ENCODE data around the gene PLXND1.

The PLXND1 gene

DNA sequence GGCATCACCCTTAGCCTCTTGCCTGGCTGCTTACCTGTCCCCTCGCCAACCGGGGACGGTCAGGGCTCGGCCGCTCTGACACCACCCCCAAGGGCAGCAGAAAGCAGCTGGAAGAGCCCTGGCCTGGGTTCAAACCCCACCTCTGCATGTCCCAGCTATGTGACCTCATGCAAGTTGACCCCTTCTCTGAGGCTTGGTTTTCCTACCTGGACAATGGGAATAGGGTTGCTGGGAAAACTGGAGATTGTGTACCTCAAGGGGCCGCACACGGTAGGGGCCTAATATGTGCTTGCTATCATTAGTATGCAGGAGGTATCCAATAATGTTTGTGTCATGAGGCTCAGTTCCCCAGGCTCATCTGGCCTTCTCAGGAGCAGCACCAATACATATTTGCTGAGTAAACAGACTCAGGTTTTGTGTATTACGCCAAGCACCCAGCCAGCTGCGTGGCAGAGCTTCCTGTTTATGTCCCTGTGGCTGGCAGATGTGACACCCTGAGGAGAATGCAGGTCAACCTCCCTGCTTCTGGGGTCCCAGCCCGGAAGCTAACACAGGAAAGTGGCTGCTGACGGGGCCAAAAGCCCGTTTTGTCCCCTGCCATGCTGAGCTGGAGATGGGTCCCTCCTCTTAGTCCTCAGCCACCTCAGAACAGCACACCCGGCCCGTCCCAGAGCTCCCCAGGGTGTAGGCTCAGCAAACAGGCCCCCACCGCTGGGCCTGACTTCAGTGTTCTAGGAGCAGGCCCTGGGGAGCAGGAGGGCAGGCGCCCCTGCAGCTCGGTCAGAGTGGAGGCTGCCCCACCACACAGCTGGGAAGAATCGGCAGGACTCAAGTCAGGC lies 29.7 kb downstream of the PLXND1 start:
- no peak overlapping the region for H3K4me3 ChIP-seq (ENCODE audit: low read depth, low read length)
- TF ChIP-seq, protein P1, sequence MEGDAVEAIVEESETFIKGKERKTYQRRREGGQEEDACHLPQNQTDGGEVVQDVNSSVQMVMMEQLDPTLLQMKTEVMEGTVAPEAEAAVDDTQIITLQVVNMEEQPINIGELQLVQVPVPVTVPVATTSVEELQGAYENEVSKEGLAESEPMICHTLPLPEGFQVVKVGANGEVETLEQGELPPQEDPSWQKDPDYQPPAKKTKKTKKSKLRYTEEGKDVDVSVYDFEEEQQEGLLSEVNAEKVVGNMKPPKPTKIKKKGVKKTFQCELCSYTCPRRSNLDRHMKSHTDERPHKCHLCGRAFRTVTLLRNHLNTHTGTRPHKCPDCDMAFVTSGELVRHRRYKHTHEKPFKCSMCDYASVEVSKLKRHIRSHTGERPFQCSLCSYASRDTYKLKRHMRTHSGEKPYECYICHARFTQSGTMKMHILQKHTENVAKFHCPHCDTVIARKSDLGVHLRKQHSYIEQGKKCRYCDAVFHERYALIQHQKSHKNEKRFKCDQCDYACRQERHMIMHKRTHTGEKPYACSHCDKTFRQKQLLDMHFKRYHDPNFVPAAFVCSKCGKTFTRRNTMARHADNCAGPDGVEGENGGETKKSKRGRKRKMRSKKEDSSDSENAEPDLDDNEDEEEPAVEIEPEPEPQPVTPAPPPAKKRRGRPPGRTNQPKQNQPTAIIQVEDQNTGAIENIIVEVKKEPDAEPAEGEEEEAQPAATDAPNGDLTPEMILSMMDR (IDR thresholded peaks at IDR 0.05; ENCODE audit: low read depth, low read length, missing control alignments): no peak
- peak; percentile 38 for DNase-seq (ENCODE audit: low read depth)

DNA sequence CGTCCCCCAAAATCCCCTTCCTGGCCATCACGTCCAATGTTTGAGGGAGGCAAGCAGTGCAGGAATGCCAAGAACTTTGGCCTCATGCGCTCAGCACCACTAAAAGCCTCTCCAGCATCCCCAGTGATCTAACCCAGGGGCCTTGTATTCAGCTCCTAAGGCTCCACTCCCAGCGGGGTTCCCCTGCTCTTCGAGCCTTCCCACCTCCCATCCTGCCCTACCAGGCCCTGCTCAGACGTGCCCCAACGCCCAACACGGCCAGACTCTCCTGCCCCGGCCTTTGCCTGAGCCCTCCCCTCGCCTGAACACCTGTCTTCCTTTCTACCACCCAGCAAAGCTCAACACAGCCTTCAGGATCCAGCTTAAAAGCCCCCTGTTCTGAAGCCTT lies 30.5 kb downstream of the PLXND1 start:
- TF ChIP-seq, protein P1 (IDR thresholded peaks at IDR 0.05; ENCODE audit: low read depth, low read length, missing control alignments): no peak
- no peak for DNase-seq (ENCODE audit: low read depth)
- no peak overlapping the region for H3K4me3 ChIP-seq (ENCODE audit: low read depth, low read length)

DNA sequence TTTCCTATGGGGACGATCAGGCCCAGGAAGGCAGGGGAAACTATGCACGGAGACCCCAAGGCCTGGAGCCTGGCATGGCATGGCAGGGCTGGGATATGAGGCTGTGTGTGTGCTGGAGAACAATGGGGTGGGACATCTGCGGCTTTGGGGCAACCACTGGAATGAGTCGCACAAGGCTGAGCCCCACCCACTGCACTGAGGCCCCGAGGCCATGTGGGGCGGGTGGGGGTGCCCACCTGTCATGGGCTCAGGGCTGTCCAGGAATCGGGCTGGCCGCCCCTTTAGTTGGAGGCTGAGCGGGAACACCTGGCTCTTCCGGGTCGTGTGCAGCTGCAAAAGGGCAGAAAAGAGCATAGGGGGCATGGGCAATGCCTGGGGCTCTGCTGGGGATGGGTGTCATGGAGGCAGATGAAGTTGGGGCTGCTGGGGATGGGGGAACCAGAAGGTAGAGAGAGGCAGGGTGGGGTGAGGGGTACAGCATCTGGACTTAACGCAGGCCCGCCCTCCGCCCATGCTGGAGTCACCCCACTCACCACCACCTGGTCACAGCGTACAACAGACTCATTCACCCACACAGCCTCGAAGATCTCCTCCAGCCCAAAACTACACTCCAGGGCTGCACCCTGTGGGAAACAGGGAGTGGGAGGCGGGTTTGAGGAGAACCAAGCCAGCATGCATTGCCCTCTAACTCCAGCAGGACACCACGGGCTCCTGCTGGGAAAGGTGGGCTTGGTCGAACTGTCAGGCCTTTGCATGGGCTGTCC lies 31.1 kb downstream of the PLXND1 start:
- TF ChIP-seq, protein P1 (IDR thresholded peaks at IDR 0.05; ENCODE audit: low read depth, low read length, missing control alignments): no peak
- DNase-seq (ENCODE audit: low read depth): no peak

DNA sequence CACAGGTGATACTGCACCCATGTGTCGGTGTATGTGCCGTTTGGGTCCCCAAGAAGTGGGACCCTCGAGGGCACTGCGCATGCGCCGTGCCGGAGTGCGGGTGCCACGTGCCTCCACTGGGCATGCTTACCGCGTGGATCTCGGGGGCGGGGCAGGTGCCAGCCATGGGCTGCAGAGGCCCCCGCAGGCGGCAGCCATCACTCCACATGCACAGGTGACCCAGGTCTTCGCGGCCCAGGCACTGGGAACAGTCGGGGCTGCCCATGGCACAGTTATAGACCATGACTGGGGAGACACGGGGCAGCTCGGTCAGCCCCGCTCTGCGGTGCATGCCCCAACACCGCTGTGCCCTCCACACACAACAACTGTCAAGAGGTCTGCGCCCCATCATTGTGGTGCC lies 32.3 kb downstream of the PLXND1 start:
- no peak for DNase-seq (ENCODE audit: low read depth)
- no peak overlapping the region for H3K4me3 ChIP-seq (ENCODE audit: low read depth, low read length)
- TF ChIP-seq, protein P1 (IDR thresholded peaks at IDR 0.05; ENCODE audit: low read depth, low read length, missing control alignments): no peak

More for the DNA sequence above, 31.1 kb downstream of the PLXND1 start:
- no peak overlapping the region for H3K4me3 ChIP-seq (ENCODE audit: low read depth, low read length)

DNA sequence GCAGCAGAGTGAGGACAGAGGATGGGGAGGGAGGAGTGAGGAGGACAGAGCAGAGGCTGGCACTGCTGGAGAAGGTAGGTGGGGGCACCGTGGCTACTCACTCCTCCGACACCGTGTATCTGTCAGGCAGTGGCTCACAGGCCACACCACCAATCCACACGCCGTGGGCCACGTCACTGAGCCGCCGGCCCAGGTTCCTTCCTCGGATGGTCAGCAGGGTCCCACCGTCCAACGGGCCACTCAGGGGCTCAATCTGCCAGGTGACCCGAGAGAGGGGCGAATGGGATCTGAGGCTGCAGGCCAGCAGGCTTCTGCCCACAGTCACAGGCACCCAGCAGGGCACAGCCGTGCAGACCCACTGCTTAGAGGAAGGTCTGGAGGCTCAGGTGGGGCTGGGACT lies 33.0 kb downstream of the PLXND1 start:
- TF ChIP-seq, protein P1 (IDR thresholded peaks at IDR 0.05; ENCODE audit: low read depth, low read length, missing control alignments): no peak

DNA sequence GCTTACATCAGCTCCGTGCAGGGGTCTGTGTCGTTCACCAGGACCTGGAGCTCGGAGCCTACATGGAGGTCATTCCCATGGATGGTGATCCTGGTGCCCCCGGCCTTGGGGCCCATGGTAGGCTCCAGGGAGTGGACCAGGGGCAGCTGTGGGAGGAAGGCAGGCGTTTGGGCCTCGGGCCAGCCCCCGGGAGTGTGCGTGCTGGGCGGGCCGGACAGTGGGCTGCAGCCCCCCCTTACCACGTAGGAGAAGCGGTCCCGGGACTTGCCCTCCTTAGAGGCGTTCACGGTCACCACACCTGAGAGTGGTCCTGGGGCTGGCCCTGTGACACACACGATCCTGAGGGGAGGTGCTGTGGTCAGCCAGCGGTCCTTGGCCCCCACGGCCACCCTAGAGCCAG lies 33.9 kb downstream of the PLXND1 start:
- H3K4me3 ChIP-seq (ENCODE audit: low read depth, low read length): no peak overlapping the region
- no peak for DNase-seq (ENCODE audit: low read depth)
- TF ChIP-seq, protein P1 (IDR thresholded peaks at IDR 0.05; ENCODE audit: low read depth, low read length, missing control alignments): no peak

More for the DNA sequence above, 33.0 kb downstream of the PLXND1 start:
- no peak overlapping the region for H3K4me3 ChIP-seq (ENCODE audit: low read depth, low read length)
- DNase-seq (ENCODE audit: low read depth): no peak
